ENCODE results near the gene MYCT1. TPM values are rescaled to one million over a fixed set of nuclear protein-coding genes. Genes with fewer than 3 reads are reported as not detected.

Gene MYCT1
- total RNA-seq, 1 experiment from 2014 or later = 0.17 TPM

GRCh38 chr6:152705327-152705726 lies 7.6 kb downstream of the MYCT1 start:
- no peak overlapping the region for H4K8ac ChIP-seq (replicated peaks; ENCODE audit: insufficient read length, low read depth, low read length)
- no peak overlapping the region for H3K4me2 ChIP-seq (ENCODE audit: insufficient read depth, insufficient read length, low read length)
- no peaks in the 10 kb centered on the region for H3K79me2 ChIP-seq (ENCODE audit: insufficient read depth, low read length)

More at GRCh38 chr6:152705327-152705726, 7.6 kb downstream of the MYCT1 start:
- H3K9ac ChIP-seq (ENCODE audit: extremely low read depth, insufficient read length, low read length) = no peak overlapping the region
- H3K79me1 ChIP-seq (ENCODE audit: insufficient read depth, low read depth, low read length, poor library complexity, severe bottlenecking) = no peaks in the 10 kb centered on the region
- H4K20me1 ChIP-seq (ENCODE audit: control insufficient read depth, insufficient read depth, insufficient read length) = no peaks in the 10 kb centered on the region
- TF ChIP-seq CTCF (conservative IDR thresholded peaks at IDR 0.05) = no peak
- DNase-seq = no peak
- no peak overlapping the region for H4K91ac ChIP-seq (ENCODE audit: insufficient read length, low read depth, low read length)
- H2BK12ac ChIP-seq (ENCODE audit: insufficient read length, low read depth, low read length) = no peak overlapping the region
- no peaks in the 10 kb centered on the region for H3K27me3 ChIP-seq (ENCODE audit: insufficient read depth, low read length)
- H3K18ac ChIP-seq (ENCODE audit: insufficient read length, low read depth, low read length) = no peak overlapping the region
- H3K14ac ChIP-seq (ENCODE audit: insufficient read depth, low read length) = no peak overlapping the region
- no peak overlapping the region for H2BK5ac ChIP-seq (ENCODE audit: insufficient read length, low read length)
- no peak overlapping the region for H2BK20ac ChIP-seq (ENCODE audit: low read depth, low read length, poor library complexity, severe bottlenecking)
- no peak overlapping the region for H3K4ac ChIP-seq (ENCODE audit: low read depth, low read length)
- Mint-ChIP-seq H3K36me3 (ENCODE audit: insufficient read depth in 1 of 3, low read depth in 3 of 3) (no peaks in the 10 kb centered on the region), H3K27me3 (ENCODE audit: low read depth) (no peaks in the 10 kb centered on the region), H3K9me3 (peaks cover 0 to 4% of the 10 kb centered on the region in 2 experiments; a peak in 2 of 5 replicates), H3K27ac (no peak overlapping the region), H3K4me3 (no peak overlapping the region), H3K4me1 (peaks cover 0 to 11% of the 10 kb centered on the region in 2 experiments; a peak in 1 of 4 replicates)
- no peak overlapping the region for H3K56ac ChIP-seq (ENCODE audit: insufficient read length, low read depth, low read length)
- H3K23me2 ChIP-seq (ENCODE audit: insufficient read length, low read depth, low read length, poor library complexity, severe bottlenecking) = no peaks in the 10 kb centered on the region
- no peaks in the 10 kb centered on the region for H3K4me1 ChIP-seq (ENCODE audit: insufficient read depth, low read length)
- no peak overlapping the region for H2AK5ac ChIP-seq (ENCODE audit: insufficient read length, low read length)
- H4K5ac ChIP-seq (ENCODE audit: insufficient read length, low read depth, low read length) = no peak overlapping the region
- H2AFZ ChIP-seq (ENCODE audit: low read length) = no peak overlapping the region
- H3K9me3 ChIP-seq (ENCODE audit: control insufficient read depth, low read depth, low read length) = no peaks in the 10 kb centered on the region
- no peak overlapping the region for H2BK120ac ChIP-seq (ENCODE audit: low read depth, low read length, poor library complexity, severe bottlenecking)
- no peak overlapping the region for H3K27ac ChIP-seq (ENCODE audit: insufficient read length, low read depth, low read length)
- WGBS (ENCODE audit: extremely low coverage, insufficient read length, low lambda C conversion rate) = no CpG with 5 or more reads among the region's 2 CpGs
- no peak overlapping the region for H2BK15ac ChIP-seq (ENCODE audit: low read depth, low read length)
- no peak overlapping the region for H3T11ph ChIP-seq (ENCODE audit: low read length)
- H3K23ac ChIP-seq (ENCODE audit: insufficient read length, low read depth, low read length) = no peak overlapping the region
